DOHH2 (cell line): ENCODE measurements around the gene USP17L27.
"Not testable (repeated sequence)": the region's sequence is repeated elsewhere in the genome, so short reads cannot be mapped to it uniquely, and the experiment has no call there.

Experiments
- EZH2phosphoT487 ChIP-seq: fragments of 200-600 bp; sonication (generic); IDR thresholded peaks from 2 replicates; pipeline ENCODE4 v1.6.1; 2017; ENCODE audit warnings: borderline replicate concordance, mild to moderate bottlenecking, antibody characterized with exemption, low read length, moderate library complexity, mixed read lengths
- TF ChIP-seq, protein P1 (sequence below): fragments of 200-600 bp; sonication (generic); IDR thresholded peaks from one replicate; pipeline ENCODE4 v1.5.1; 2014; ENCODE audit warnings: antibody characterized with exemption, mild to moderate bottlenecking, low read depth, low read length; ENCODE audit not compliant: poor library complexity, severe bottlenecking

DNA sequence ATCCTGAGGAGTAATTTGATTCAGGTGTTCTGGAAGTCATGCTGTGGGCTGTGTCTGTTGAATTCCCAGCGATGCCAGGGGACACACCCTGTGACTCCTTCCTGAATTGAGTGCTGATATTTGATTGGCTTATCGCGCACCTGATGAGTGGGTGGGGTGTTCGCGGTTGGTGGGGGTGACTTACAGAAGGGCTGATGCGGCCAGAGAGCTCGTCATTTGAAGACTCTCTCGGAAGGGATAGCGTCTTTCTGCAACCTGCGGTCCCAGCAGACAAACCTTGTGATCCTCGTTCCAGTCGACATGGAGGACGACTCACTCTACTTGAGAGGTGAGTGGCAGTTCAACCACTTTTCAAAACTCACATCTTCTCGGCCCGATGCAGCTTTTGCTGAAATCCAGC, 4.8 kb upstream of the USP17L27 start, which contains the start of gene USP17L5:
- TF ChIP-seq, protein P1, sequence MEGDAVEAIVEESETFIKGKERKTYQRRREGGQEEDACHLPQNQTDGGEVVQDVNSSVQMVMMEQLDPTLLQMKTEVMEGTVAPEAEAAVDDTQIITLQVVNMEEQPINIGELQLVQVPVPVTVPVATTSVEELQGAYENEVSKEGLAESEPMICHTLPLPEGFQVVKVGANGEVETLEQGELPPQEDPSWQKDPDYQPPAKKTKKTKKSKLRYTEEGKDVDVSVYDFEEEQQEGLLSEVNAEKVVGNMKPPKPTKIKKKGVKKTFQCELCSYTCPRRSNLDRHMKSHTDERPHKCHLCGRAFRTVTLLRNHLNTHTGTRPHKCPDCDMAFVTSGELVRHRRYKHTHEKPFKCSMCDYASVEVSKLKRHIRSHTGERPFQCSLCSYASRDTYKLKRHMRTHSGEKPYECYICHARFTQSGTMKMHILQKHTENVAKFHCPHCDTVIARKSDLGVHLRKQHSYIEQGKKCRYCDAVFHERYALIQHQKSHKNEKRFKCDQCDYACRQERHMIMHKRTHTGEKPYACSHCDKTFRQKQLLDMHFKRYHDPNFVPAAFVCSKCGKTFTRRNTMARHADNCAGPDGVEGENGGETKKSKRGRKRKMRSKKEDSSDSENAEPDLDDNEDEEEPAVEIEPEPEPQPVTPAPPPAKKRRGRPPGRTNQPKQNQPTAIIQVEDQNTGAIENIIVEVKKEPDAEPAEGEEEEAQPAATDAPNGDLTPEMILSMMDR = not testable (repeated sequence)
- not testable (repeated sequence) for TF ChIP-seq EZH2phosphoT487
